ENCODE measurements around the gene GRID1. TPM values are rescaled to one million over a fixed set of nuclear protein-coding genes. Genes with fewer than 3 reads are reported as not detected.

GRID1 gene
- total RNA-seq, 1 donor from 2014 or later: 1.4 TPM

DNA sequence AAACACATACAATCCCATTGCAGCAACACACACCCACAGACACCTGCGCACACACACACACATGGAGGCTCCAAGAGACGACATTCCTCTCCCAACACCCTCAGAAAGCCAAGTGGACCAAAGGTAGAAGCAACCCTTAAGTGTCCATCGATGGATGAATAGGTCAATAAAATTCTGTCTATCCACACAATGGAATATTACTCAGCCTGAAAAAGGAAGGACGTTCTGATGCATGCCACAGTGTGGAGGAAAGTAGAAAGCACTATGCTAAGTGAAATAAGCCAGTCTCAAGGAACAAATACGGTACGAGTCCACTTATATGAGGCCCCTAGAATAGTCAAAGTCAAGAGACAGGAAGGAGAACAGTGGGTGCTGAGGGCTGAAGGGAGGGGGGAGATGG lies 174.4 kb downstream of the GRID1 start:
- H3K4me3 ChIP-seq: no peak overlapping the region
- TF ChIP-seq, protein P1, sequence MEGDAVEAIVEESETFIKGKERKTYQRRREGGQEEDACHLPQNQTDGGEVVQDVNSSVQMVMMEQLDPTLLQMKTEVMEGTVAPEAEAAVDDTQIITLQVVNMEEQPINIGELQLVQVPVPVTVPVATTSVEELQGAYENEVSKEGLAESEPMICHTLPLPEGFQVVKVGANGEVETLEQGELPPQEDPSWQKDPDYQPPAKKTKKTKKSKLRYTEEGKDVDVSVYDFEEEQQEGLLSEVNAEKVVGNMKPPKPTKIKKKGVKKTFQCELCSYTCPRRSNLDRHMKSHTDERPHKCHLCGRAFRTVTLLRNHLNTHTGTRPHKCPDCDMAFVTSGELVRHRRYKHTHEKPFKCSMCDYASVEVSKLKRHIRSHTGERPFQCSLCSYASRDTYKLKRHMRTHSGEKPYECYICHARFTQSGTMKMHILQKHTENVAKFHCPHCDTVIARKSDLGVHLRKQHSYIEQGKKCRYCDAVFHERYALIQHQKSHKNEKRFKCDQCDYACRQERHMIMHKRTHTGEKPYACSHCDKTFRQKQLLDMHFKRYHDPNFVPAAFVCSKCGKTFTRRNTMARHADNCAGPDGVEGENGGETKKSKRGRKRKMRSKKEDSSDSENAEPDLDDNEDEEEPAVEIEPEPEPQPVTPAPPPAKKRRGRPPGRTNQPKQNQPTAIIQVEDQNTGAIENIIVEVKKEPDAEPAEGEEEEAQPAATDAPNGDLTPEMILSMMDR (IDR thresholded peaks at IDR 0.05): no peak
- intact Hi-C loops (cut with DNase I): no loop called here
- H3K27me3 ChIP-seq: no peaks in the 10 kb centered on the region
- H3K9me3 ChIP-seq: no peaks in the 10 kb centered on the region
- H3K36me3 ChIP-seq: no peaks in the 10 kb centered on the region
- no peaks in the 10 kb centered on the region for H3K4me1 ChIP-seq
- DNase-seq (ENCODE audit: low spot score in 2 of 2): peak in 1 of 2 donors; percentile 15
- H3K27ac ChIP-seq: no peak overlapping the region

DNA sequence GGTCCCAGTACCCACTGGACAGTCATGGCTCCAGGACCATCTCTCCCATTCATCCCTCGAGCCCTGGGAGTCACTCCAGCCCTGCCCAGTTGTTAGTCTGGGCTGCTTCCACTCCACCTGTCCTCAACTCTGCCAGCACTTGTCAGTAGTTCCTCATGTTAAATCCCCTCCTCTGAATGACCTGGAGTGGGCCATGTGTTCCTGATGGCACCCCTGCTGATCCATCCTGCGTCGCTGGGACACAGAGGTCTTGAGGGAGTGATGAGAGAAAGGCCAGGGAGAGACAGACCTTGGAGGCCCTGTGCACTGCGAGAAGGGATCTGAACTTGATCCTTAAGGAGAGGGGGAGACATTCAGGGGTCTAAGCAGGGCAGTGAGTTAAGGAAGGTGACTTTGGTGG lies 174.9 kb downstream of the GRID1 start:
- intact Hi-C loops (cut with DNase I): no loop called here
- Histone ChIP-seq H3K9me3 (no peaks in the 10 kb centered on the region), H3K27me3 (no peaks in the 10 kb centered on the region), H3K4me1 (no peaks in the 10 kb centered on the region), H3K36me3 (no peaks in the 10 kb centered on the region), H3K27ac (no peak overlapping the region), H3K4me3 (no peak overlapping the region)
- TF ChIP-seq, protein P1 (IDR thresholded peaks at IDR 0.05): no peak
- peak in 1 of 2 donors; percentile 28 for DNase-seq (ENCODE audit: low spot score in 2 of 2)

DNA sequence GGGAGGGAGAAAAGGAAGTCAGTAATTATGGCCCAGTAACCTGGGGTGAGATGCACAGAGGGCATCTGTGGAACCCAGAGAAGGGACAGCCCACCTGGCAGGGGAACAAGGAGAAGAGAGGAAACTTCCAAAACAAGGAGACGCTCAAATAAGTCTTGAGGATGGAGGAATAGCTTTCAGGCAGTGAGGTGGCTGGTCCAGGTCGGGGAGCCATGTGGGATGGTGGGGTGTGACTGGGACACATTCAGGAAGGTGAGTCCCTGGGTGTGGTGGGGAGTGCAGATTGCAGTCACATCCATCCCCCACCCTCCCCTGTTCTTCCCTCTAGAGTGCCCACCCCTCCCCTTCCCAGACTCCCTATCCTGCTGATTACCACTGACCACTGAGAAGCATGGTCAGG lies 175.4 kb downstream of the GRID1 start:
- H3K36me3 ChIP-seq: no peaks in the 10 kb centered on the region
- intact Hi-C loops (cut with DNase I): no loop called here
- no peaks in the 10 kb centered on the region for H3K9me3 ChIP-seq
- H3K4me1 ChIP-seq: no peaks in the 10 kb centered on the region
- H3K27ac ChIP-seq: no peak overlapping the region
- TF ChIP-seq, protein P1 (IDR thresholded peaks at IDR 0.05): no peak
- DNase-seq (ENCODE audit: low spot score in 2 of 2): no peak
- H3K4me3 ChIP-seq: no peak overlapping the region
- H3K27me3 ChIP-seq: no peaks in the 10 kb centered on the region

DNA sequence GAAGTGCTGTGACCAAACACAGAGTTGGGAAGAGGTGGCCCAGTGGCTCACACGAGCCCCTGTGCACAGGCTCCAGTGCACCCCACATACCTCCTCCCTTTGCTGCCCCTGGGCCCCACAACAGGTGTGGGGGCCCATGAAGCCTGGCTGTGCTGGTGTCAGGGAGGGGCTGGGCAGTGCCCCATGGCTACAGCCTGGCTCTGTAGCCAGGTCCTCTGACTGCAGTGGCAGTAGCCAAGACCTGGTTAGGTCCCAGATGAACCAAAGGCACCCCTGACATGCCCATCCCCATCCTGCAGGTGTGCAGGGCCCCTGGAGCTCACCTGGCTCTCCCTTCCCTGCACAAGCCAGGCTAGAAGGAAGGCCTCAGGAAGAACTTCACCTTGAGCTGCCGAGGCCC lies 176.3 kb downstream of the GRID1 start:
- intact Hi-C loops (cut with DNase I): no loop called here
- Histone ChIP-seq H3K27ac (no peak overlapping the region), H3K4me1 (no peaks in the 10 kb centered on the region), H3K9me3 (no peaks in the 10 kb centered on the region), H3K4me3 (no peak overlapping the region), H3K36me3 (no peaks in the 10 kb centered on the region), H3K27me3 (no peaks in the 10 kb centered on the region)
- DNase-seq (ENCODE audit: low spot score in 2 of 2): no peak
- TF ChIP-seq, protein P1 (IDR thresholded peaks at IDR 0.05): no peak

DNA sequence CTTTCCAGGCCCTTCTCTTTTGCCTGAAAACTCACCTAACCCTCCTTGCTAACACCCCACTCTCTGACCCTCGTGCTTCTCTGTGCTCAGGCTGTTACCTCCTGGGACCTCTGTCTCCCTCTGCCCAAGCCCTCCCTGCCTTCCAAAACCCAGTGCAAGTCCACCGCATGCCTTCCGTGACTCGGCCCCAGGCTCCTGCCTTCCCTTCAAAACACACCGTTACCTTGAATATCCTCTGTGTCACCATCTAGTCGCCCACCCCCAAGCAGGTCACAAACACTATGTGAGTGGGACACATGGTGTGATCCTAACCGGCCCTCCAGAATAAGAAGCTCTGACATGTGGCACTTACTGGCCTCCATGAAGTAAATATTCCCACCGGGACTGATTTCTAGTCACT lies 176.7 kb downstream of the GRID1 start:
- Histone ChIP-seq H3K9me3 (no peaks in the 10 kb centered on the region), H3K27me3 (no peaks in the 10 kb centered on the region), H3K36me3 (no peaks in the 10 kb centered on the region), H3K4me3 (no peak overlapping the region), H3K4me1 (no peaks in the 10 kb centered on the region), H3K27ac (no peak overlapping the region)
- peak in 1 of 2 donors; percentile 19 for DNase-seq (ENCODE audit: low spot score in 2 of 2)
- TF ChIP-seq, protein P1 (IDR thresholded peaks at IDR 0.05): no peak
- intact Hi-C loops (cut with DNase I): no loop called here
